Smooth muscle cell of the brain vasculature (primary cell): ENCODE results near the gene PMPCA.

ENCODE experiments used
- DNase-seq: peaks from one replicate; pipeline ENCODE4 v3.0.0-alpha.2; 2012; ENCODE audit warnings: low read depth, low spot score

The PMPCA gene

DNA sequence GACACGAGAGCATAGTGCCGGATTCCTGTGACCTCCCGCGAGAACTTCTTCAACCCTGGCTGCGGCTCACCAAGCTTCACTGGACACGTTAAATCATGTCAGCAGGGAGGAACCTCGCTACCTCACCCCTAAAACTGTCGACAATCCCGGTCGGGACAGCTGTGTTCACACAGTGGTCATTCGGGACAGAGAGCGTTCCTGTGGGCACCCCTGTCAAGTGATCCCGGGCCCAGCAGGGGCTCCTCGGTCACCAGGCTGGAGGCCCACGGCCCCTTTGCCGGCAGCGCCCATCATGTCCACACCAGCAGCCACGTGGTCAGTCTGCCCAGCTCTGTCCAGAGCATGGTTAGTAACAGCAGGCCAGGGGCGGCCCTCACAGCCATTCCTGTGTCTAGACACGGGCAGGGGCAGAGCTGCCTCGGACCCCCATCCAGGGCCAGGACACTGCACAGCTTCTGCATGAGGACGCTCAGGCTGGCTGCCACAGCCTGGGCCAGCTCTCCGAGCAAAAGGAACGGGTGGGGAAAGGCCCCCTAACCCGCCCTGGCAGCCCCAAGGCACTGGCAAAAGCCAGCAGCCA, 25.7 kb downstream of the PMPCA start:
- DNase-seq = no peak

DNA sequence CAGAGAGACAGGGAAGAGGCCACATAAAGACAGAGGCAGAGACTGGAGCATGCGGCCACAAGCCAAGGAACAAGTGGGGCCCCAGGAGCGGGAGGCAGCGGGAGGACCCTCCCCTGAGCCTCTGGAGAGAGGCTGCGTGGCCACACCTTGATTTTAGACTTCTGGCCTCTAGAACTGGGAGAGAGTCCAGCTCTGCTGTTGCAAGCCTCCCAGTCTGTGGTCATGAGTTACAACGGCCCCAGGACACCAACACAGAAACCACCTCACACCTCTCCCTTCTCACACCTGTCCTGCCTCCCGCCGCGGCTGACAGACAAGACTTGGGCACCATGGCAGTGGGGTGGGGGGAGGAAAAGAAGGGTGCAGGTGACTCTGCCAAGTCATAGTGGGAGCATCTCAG, 27.0 kb downstream of the PMPCA start:
- DNase-seq = no peak

DNA sequence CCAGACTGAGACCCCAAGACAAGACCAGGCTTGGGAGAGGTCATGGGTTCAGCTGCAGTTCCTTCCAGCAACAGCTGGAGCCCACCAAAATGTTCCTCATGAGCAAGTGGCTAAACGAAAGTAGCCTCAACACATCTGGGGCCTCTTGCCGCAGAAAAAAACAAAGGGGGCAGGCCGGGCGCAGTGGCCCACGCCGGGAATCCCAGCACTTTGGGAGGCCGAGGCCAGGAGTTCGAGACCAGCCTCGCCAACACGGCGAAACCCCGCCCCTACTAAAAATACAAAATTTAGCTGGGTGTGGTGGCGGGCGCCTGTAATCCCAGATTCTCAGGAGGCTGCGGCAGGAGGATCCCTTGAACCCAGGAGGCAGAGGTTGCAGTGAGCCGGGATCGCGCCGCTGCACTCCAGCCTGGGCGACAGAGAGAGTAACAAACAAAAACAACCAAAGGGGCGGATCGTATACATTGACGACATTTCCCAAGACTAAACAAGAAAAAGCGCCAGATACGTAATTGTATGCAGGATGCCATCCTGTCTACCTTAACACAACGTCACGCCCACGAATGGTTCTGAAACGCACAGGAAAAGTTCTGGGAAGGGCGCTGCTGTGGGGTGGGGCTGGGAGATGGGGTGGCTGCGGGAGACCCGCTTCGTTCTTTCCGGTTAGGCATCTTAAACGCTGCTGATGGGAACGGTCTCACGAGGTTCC, 27.5 kb downstream of the PMPCA start:
- no peak for DNase-seq

DNA sequence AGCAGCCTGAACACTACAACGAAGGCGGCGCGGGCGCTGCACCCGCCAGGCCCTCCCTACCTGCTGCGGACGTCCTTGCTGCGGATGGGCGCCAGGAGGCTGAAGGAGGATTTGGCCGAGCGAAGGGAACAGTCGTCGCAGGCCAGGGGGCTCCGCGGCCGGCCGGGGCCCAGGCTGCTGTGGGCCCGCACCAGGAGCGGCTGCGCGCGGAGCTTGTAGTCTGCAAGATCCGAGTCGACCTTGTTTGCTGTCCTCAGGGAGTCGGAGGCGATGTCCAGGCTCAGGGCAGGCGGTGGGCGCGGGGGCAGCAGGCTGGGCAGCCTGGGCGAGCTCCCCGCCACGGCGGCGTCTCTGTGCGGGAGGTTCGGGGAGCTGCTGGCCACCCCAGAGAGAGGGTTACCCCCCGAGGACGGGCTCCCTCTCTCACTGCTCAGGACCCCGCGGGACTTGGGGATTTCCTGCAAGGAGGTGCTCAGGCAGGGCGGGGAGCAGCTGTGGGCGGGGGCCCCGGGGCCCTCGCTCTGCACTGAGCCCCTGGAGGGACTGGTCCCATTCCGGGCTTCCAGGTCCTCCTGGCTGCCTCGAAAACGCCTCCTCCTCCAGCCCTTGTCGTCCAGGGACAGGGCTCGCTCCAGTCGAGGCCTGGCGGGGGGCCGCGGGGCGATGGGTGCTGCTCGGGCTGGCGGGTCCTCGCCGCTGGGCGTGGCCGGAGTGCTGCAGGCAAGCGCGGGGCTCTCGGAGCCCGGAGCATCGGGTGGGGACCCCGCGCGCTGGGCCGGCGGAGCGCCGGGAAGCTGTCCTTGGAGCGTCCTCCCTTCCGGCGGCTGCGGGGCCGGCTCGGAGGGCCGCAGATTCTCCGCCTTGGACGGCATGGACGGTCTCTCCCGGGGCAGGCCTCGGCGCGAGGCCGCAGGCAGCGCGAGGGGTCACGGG, 28.4 kb downstream of the PMPCA start:
- no peak for DNase-seq

DNA sequence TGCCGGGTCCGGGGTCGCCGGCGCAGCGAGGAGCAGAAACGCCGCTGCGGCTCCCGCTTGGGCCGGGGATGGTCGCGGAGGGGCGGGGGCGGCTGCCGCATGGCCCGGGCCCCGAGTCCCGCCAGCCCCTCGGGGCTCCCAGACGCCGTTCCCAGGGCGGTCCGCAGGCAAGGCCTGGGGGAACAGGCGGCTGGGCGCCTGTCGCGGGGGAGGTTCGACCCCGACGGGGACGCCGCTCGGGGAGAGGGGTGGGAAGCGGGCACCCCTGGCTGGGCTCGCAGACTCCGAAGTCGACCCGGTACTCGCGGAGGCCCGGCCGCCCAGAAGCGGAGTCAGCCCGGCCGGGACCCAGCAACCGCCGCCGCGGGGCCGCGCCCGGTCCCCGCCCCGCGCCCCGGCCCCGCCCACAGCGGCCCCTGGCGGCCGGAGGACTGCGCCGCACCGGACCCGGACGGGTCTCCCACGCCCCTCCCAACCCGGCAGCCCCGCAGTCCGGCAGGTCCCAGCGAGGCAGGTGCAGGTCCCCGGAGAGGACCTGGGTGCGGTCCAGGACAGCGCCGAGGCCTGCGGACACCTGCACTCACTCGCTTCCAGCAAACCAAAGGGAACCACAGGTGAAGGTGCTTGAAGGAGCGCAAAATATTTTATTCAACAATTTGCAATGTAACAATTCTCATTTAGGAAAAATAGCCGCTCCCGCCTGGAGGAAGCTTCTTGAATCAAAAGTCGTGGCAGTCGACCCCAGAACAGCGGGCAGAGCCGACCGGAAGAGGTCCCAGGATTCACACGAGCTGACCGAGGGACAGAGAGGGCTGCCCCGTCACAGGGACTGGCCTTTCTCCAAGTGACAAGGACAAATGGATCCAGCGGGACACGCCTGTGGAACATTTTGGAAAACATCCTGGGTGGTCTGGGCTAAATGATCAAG, 29.3 kb downstream of the PMPCA start, which contains the start of gene INPP5E:
Gene INPP5E, minus strand, starts transcription at position 365 of the 928 bp plus-strand sequence. CDS start 426 bp downstream, outside the sequence.
- peak; percentile 47 for DNase-seq

DNA sequence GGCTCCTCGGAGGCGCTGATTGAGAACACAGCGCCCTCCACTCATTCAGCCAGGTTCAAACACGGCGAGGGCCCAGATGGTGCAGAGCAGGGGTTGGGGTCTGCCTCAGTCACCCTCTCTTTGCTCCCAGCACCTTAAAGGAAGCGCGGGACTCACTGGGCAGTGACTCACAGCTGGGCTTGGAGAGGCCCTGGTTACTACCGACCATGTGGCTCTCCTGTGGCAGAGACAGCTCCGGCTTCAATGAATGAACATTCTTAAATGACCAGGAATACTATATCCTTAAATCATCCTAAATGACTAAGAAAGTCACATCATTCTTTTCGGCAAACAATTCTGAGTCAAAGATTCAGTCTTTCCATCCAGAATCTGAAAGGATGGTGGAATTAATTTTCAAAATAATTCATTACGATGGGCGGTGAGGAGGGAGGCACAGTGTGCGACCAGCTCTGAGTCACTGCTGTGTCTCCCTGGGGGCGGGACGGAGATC, 30.8 kb downstream of the PMPCA start:
- DNase-seq = no peak

DNA sequence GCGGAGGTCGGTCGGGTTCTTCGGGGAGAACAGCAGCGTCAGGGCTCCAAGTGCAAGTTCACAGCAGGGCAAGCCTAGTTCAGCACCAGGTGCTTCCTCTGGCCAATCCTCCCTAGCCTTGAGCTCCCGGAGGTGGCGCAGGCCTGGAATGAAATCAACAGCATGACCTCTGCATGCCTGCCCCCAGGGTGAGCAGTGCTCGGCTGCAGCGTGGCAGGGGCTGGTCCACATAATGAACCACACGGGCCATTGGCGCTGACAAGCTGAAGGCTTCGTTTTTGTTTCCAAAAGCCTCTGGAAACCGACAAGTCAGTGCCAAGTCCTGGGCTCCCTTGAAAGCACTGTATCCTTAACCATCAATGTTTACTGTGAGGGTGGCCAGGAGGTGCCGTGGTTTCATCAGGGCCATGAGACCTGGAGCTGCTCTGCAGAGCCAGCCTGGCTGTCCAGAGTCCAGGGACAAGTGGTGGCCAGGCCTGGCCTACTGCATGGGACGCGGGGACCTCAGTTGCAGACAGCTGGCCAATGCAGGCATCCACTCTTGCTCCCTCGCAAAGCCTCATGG, 31.3 kb downstream of the PMPCA start:
- no peak for DNase-seq

DNA sequence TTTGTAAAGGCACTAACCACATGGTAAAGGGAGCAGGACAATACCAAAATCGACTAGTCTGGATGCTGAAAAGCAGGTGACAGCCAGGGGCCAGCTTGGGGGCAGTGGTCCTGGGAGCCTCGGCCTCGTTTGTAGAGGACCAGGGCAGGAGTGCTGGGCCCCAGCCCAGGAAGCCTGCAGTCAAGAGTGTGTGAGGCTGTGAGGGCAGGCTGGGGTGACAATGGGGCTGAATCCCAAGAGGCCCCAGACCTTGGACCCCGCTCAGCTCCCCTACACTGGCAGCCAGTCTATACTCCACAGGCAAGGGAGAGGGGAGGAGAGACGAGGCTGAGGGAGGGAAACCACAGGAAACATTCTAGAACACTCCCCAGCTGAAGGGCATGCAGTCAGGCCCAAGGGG, 31.8 kb downstream of the PMPCA start:
- DNase-seq = no peak

DNA sequence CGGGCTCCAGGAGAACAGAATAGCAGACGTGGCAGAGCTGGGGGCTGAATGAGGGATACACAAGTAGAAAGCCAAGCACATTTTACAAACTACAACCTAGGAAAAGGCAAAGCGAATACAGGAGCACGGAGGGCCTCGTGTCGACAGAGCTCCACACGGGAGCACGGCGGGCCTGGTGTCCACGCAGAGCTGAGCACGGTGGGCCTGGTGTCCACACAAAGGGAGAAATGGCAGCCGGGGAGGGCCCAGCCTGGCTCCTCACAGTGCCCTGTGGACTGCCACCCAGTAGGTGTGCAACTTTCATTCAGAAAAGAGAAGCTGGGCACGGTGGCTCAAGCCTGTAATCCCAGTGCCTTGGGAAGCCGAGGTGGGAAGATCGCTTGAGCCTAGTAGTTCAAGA, 32.6 kb downstream of the PMPCA start:
- DNase-seq = no peak

DNA sequence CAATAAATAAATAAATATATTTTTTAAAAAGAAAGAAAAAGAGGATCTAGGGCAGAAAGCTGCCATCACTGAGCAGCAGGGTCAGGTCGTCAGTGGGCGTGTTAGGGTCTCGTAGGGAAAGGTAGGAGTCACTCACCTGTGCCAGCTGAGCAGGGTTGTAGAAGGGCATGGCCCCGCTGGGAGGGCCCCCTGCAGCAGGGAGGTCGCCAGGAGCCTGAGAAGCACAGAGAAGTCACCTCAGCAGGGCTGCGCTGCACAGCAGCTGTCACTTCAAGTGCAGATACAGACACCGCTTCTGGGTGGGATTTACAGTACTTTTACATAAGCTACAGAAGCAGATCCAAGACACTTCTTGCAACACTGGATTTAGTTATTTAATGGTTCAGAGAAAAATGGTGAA, 33.2 kb downstream of the PMPCA start:
- no peak for DNase-seq

DNA sequence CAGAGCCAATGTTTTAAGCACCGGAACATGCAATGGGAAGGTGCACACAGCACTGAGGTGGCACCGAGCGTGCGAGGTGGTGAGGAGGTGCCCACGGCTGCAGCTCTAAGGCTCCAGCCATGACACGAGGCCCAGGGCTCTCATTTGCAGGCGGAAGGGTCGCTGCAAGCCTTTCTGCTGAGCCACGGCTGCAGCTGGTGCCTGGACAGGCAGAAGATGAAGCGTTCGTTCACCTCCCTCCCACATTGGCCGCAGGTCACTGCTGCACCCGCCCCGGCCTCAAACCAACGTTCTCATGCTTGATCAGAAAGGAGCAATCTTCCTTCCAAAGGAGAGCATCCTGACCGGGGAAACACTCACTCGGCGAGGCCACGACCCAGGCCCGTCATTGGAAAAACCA, 33.6 kb downstream of the PMPCA start:
- no peak for DNase-seq

DNA sequence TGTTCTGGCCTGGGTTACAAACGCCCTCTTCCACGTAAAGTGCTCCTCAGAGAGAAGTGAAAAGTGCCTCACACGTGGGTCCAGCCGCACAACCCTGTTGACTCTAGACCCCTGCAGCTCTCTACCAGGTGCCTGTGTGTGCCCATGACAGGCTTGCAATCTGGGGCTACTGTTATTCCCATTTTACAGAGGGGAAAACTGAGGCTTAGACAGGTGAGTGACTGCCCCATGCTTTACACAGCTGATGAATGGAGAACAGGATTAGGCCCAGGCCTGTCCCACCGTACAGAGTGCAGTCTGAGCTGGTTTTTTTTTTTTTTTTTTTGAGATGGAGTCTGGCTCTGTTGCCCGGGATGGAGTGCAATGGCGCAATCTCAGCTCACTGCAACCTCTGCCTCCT, 35.3 kb downstream of the PMPCA start:
- DNase-seq = no peak

DNA sequence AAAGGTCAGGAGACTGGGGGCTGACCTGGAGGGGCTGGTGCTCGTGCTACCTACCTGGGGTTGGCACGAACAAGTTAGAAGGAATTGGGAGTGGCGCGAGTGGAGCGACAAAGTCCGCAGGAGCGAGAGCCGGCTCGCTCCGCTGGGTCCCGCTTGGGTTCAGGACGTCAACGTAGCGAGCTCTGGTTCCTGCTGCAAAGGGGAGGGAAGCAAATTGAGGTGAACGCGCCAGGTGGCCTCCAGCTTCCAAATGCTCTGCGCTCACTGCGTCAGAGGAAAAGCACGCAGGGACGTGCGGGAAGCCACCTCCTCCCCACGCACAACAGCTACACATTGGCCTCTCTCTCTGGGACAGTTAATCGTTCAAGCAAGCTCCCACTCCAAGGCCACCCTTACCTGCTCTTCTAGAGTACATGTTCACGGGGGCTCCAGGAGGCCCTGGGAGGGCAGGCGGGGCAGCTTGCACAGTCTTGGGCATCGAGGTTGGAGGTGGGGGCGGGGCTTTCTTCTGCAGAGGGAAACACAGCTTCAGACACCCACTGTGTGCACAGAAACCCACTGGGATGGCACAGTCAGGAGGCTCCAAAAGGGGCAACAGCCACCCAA, 36.8 kb downstream of the PMPCA start:
- no peak for DNase-seq

DNA sequence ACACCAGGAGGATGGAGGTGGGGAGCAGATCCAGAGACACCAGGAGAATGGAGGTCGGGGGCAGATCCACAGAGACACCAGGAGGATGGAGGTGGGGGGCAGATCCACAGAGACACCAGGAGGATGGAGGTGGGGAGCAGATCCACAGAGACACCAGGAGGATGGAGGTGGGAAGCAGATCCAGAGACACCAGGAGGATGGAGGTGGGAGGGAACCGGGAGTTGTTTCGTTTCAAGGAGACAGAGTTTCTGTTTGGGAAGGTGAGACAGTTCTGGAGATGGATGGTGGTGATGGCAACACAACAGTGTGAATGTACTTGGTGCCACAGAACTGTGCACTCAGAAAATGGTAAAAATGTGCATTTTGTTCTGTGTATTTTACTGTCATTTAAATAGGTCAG, 38.2 kb downstream of the PMPCA start:
- DNase-seq = no peak

DNA sequence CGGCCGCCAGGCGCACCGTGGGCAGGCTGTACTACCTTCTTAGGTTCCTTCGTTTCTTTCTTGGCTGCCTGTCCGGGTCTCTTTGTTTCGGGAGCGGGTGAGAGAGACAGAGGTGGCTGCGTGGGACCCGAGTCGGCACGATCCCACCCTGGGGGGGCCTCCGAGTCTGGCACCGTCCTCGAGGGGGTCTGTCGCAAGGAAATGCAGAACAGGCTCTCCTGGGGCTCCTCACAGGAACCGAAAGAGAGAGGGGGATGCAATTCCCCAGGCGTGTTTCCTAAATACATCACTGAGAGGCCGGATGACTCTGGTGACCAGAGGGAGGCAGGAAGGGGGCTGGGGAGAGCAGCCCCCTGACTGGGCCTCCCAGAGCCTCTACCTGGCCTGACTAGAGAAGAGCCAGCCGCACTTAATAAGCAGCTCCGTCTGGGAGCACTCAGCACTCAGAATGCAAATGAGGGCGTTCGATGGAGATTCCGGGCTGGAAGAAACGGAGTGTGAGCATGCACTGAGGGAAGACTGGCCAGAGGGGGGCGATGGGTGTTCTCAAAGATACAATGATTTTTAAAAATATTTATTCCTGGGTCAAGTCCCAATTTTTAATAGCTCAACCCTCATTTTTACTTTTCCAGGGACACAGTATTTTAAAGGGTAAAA, 40.9 kb downstream of the PMPCA start:
- no peak for DNase-seq

DNA sequence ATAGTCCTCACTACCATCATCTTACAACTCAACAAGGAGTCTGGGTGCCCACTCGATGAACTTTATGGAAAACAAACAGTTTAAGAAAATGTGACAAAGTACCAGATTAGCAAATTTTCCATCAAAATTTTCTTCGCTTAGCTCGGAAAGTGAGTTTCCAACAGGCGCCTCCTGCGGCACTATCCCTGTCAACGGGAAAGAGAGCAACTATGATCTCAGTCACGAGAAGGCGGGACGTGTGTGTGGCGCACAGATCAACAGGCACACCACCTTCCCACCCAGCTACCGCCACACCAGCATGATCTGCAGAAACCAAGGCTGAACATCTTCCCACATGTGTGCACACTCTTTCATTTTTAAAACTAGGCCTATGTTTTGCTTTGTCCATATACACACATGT, 42.9 kb downstream of the PMPCA start:
- DNase-seq = no peak

DNA sequence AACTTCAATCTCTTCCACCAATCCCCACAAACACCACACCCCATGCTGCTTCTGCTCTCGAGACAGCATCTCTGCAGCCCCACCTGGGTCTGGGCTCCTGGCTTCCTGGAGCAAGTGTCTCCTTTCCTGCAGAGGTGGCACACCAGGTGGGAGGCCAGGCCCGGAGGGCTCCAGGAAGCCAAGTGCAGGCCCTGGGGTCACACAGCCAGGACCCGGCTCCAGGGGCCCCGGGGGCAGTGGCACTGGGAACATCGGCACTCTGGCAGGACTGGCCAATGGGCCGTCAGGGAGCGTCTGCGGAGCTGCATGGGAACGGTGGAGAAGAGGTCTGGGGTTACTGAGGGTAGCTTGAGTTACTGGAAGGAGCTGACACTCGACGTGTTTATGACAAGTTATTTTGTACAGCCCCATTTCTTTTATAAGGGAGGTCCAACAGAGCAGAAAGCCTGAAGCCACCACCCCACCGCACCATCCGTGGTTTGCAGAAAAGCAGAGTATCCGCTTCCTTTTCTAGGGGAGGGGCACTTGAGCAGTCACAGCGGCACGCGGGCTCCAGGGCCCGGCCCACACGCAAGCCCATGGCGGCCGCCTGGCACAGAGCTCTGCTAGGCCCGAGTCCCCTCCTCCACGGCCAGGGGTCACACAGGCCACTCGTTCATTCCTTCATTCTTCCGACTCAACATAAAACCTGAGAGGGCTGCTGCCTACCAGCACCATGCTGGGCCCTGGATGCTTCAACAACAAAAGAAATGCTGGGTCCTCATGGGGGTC, 43.8 kb downstream of the PMPCA start:
- no peak for DNase-seq

DNA sequence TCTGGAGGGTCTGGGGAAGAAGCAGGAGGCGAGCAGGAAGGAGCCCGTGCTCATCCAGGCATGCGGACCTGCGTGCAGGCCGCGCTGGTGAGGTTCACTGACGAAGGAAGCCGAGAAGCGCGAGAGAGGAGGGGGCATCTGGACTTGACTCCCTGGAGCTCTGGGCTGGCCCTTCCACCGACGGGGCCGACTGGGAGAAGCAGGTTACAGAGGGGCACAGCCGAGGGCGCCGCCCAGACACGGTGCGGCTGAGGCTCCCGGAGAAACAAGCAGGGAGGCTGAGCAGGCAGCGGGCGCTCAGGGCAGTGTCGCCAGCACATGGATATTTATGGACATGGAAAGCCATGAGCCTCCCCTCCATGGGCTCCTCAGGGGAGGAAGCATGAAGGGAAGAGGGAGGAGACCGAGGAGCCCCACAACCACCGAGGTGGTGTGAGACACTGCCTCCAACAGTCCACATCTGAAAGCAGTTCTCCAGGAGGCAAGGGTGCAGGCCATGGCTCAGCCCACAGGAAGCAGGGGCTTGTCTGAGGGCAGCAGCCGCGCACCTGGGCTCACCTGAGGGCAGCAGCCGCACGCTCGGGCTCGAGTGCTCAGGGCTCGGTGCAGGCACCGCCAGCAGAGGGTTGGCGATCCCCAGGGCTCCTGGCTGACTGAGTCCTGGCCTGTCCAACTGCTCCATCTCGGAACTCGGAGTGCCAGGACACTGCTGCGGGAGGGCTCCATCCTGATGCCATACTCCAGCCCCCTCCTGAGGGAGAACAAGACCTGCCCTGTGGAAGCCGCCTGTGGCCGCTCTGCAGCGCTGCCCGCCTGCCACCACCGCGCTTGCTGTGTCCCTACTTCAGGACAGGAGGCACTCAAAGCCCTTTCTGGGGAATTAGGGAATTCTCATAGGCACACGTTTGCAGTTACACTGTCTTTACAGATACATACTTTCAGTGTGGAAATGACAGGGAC, 44.9 kb downstream of the PMPCA start:
- DNase-seq = no peak
